H9 (cell line): Measurements from ENCODE around the gene PCBP2. TPM values are rescaled to one million over a fixed set of nuclear protein-coding genes. Genes with fewer than 3 reads are reported as not detected.
A peak's percentile ranks its signal among the peaks of the same experiment; 100 is the strongest.

Experiments
- DNase-seq: peaks from one replicate; pipeline ENCODE4 v3.0.0-alpha.2; 2017
- H2AFZ ChIP-seq: one replicate; pipeline ENCODE4 v1.6.1; 2013; ENCODE audit warnings: mild to moderate bottlenecking, low read length, control low read depth, moderate library complexity
- H2AK5ac ChIP-seq: 2 replicates; pipeline ENCODE4 v1.6.1; 2013; ENCODE audit warnings: low read length, control low read depth, mixed read lengths; ENCODE audit not compliant: insufficient read length
- H2BK120ac ChIP-seq: one replicate; pipeline ENCODE4 v1.6.1; 2013; ENCODE audit warnings: low read depth, mild to moderate bottlenecking, low read length, control low read depth, inconsistent platforms; ENCODE audit not compliant: poor library complexity, severe bottlenecking
- H2BK12ac ChIP-seq: 2 replicates; pipeline ENCODE4 v1.6.1; 2013; ENCODE audit warnings: low read length, control low read depth, mixed read lengths, low read depth; ENCODE audit not compliant: insufficient read length
- H2BK15ac ChIP-seq: 2 replicates; pipeline ENCODE4 v1.6.1; 2013; ENCODE audit warnings: low read depth, low read length, control low read depth
- H2BK20ac ChIP-seq: one replicate; pipeline ENCODE4 v1.6.1; 2013; ENCODE audit warnings: low read depth, mild to moderate bottlenecking, low read length, control low read depth, inconsistent platforms; ENCODE audit not compliant: poor library complexity, severe bottlenecking
- H2BK5ac ChIP-seq: 2 replicates; pipeline ENCODE4 v1.6.1; 2013; ENCODE audit warnings: low read length, control low read depth, mixed read lengths; ENCODE audit not compliant: insufficient read length
- H3K14ac ChIP-seq: 2 replicates; pipeline ENCODE4 v1.6.1; 2013; ENCODE audit warnings: low read length, control low read depth; ENCODE audit not compliant: insufficient read depth
- H3K18ac ChIP-seq: 2 replicates; pipeline ENCODE4 v1.6.1; 2013; ENCODE audit warnings: low read depth, mild to moderate bottlenecking, mixed read lengths, low read length, control low read depth; ENCODE audit not compliant: insufficient read length
- H3K23ac ChIP-seq: 2 replicates; pipeline ENCODE4 v1.6.1; 2013; ENCODE audit warnings: low read length, control low read depth, mixed read lengths, low read depth; ENCODE audit not compliant: insufficient read length
- H3K23me2 ChIP-seq: 2 replicates; pipeline ENCODE4 v1.6.1; 2013; ENCODE audit warnings: low read depth, mild to moderate bottlenecking, mixed read lengths, low read length, control low read depth; ENCODE audit not compliant: insufficient read length, poor library complexity, severe bottlenecking
- H3K27ac ChIP-seq: 2 replicates; pipeline ENCODE4 v1.5.1; 2013; ENCODE audit warnings: low read length, control low read depth, mixed read lengths, low read depth; ENCODE audit not compliant: insufficient read length
- H3K27me3 ChIP-seq: 2 replicates; pipeline ENCODE4 v1.6.1; 2013; ENCODE audit warnings: low read length, control low read depth, inconsistent platforms; ENCODE audit not compliant: insufficient read depth
- H3K4ac ChIP-seq: 2 replicates; pipeline ENCODE4 v1.6.1; 2013; ENCODE audit warnings: low read depth, mild to moderate bottlenecking, control low read depth, inconsistent platforms, low read length, moderate library complexity
- H3K4me1 ChIP-seq: 2 replicates; pipeline ENCODE4 v1.6.1; 2013; ENCODE audit warnings: low read length, control low read depth, inconsistent platforms; ENCODE audit not compliant: insufficient read depth
- H3K4me2 ChIP-seq: 2 replicates; pipeline ENCODE4 v1.6.1; 2013; ENCODE audit warnings: low read length, control low read depth, mixed read lengths; ENCODE audit not compliant: insufficient read length, insufficient read depth
- H3K56ac ChIP-seq: 2 replicates; pipeline ENCODE4 v1.6.1; 2013; ENCODE audit warnings: low read depth, mild to moderate bottlenecking, mixed read lengths, low read length, control low read depth; ENCODE audit not compliant: insufficient read length
- H3K79me1 ChIP-seq: 2 replicates; pipeline ENCODE4 v1.6.1; 2013; ENCODE audit warnings: low read depth, mild to moderate bottlenecking, moderate library complexity, low read length, control low read depth, inconsistent platforms; ENCODE audit not compliant: insufficient read depth, poor library complexity, severe bottlenecking
- H3K79me2 ChIP-seq: 2 replicates; pipeline ENCODE4 v1.6.1; 2013; ENCODE audit warnings: low read length, control low read depth, inconsistent platforms; ENCODE audit not compliant: insufficient read depth
- H3K9ac ChIP-seq: 2 replicates; pipeline ENCODE4 v1.6.1; 2013; ENCODE audit warnings: low read length, control low read depth, mixed read lengths; ENCODE audit not compliant: insufficient read length; ENCODE audit errors: extremely low read depth
- H3K9me3 ChIP-seq: one replicate; pipeline ENCODE4 v1.6.1; 2013; ENCODE audit warnings: low read depth, low read length, inconsistent platforms; ENCODE audit not compliant: control insufficient read depth
- H3T11ph ChIP-seq: one replicate; pipeline ENCODE4 v1.6.1; 2013; ENCODE audit warnings: mild to moderate bottlenecking, low read length, control low read depth, inconsistent platforms
- H4K20me1 ChIP-seq: one replicate; pipeline ENCODE4 v1.6.1; 2013; ENCODE audit not compliant: control insufficient read depth, insufficient read length, insufficient read depth
- H4K5ac ChIP-seq: 2 replicates; pipeline ENCODE4 v1.6.1; 2013; ENCODE audit warnings: low read depth, mild to moderate bottlenecking, mixed read lengths, low read length, control low read depth; ENCODE audit not compliant: insufficient read length
- H4K8ac ChIP-seq: replicated peaks from 2 replicates; pipeline ENCODE4 v1.6.1; 2013; ENCODE audit warnings: low read length, control low read depth, mixed read lengths, low read depth; ENCODE audit not compliant: insufficient read length
- H4K91ac ChIP-seq: 2 replicates; pipeline ENCODE4 v1.6.1; 2013; ENCODE audit warnings: low read depth, mild to moderate bottlenecking, moderate library complexity, mixed read lengths, low read length, control low read depth; ENCODE audit not compliant: insufficient read length
- H3K27ac Mint-ChIP-seq, 3 experiments: 2 replicates in 2 of 3; 3 replicates in 1 of 3; pipeline ENCODE4 v1.8.0; 2020 to 2021; ENCODE audit warnings: mixed read lengths in 3 of 3, mild to moderate bottlenecking in 1 of 3, moderate library complexity in 1 of 3
- H3K27me3 Mint-ChIP-seq: 2 replicates; pipeline ENCODE4 v1.8.0; 2021; ENCODE audit warnings: low read depth, mild to moderate bottlenecking, moderate library complexity, mixed read lengths
- H3K36me3 Mint-ChIP-seq, 3 experiments: 2 replicates in 2 of 3; 3 replicates in 1 of 3; pipeline ENCODE4 v1.8.0; 2020 to 2021; ENCODE audit warnings: low read depth in 3 of 3, mixed read lengths in 3 of 3; ENCODE audit not compliant: insufficient read depth in 1 of 3
- H3K4me1 Mint-ChIP-seq, 2 experiments: 2 replicates each; pipeline ENCODE4 v1.8.0; 2020; ENCODE audit warnings: mixed read lengths in 2 of 2
- H3K4me3 Mint-ChIP-seq, 2 experiments: 2 replicates in 1 of 2; 3 replicates in 1 of 2; pipeline ENCODE4 v1.8.0; 2020 to 2021; ENCODE audit warnings: mild to moderate bottlenecking in 2 of 2, mixed read lengths in 2 of 2, moderate library complexity in 1 of 2
- H3K9me3 Mint-ChIP-seq, 2 experiments: 2 replicates in 1 of 2; 3 replicates in 1 of 2; pipeline ENCODE4 v1.8.0; 2020; ENCODE audit warnings: mild to moderate bottlenecking in 2 of 2, mixed read lengths in 2 of 2, moderate library complexity in 1 of 2
- CTCF ChIP-seq: fragments of 200-600 bp; sonication (generic); conservative IDR thresholded peaks from 3 replicates; pipeline ENCODE4 v1.8.0; 2021; ENCODE audit warnings: antibody characterized with exemption, mild to moderate bottlenecking
- WGBS: extraction: QIAGEN DNeasy Blood & Tissue Kit; methylation state at CpG from one replicate; pipeline ENCODE4 v1.1.7; 2013; ENCODE audit warnings: missing lambda C conversion rate, low lambda C conversion rate, mixed read lengths; ENCODE audit not compliant: insufficient read length; ENCODE audit errors: extremely low coverage; 5-methylcytosine and 5-hydroxymethylcytosine counted together
- total RNA-seq: library from RNA; stranded (reverse); gene quantifications from 2 replicates; pipeline ENCODE4 v1.2.1, GENCODE V29; 2021

PCBP2 gene
- total RNA-seq, 1 experiment from 2014 or later = 1,207 TPM

- H2BK20ac ChIP-seq = no peak overlapping the region
- no peak overlapping the region for H2AFZ ChIP-seq
- H4K20me1 ChIP-seq = no peaks in the 10 kb centered on the region
- no CpG with 5 or more reads among the region's 3 CpGs for WGBS
- H3K27ac Mint-ChIP-seq = peak overlapping the region in 2 of 3 experiments; percentile 22 to 68; a peak in 3 of 7 replicates
- TF ChIP-seq CTCF = no peak
- no peak overlapping the region for H3K9ac ChIP-seq
- no peak overlapping the region for H2AK5ac ChIP-seq
- H3K79me1 ChIP-seq = peaks cover 18% of the 10 kb centered on the region
- H3K27me3 Mint-ChIP-seq = no peaks in the 10 kb centered on the region
- no peaks in the 10 kb centered on the region for H3K9me3 ChIP-seq
- peaks cover 78 to 96% (median 94%) of the 10 kb centered on the region in 3 experiments for H3K36me3 Mint-ChIP-seq
- no peak overlapping the region for H3K4me2 ChIP-seq
- no peaks in the 10 kb centered on the region for H3K23me2 ChIP-seq
- no peaks in the 10 kb centered on the region for H3K27me3 ChIP-seq
- no peak overlapping the region for H3K18ac ChIP-seq
- no peak overlapping the region for H4K91ac ChIP-seq
- no peak overlapping the region for H3T11ph ChIP-seq
- peaks cover 48 to 69% of the 10 kb centered on the region in 2 experiments for H3K4me1 Mint-ChIP-seq
- H3K23ac ChIP-seq = no peak overlapping the region
- no peak for DNase-seq
- H3K14ac ChIP-seq = no peak overlapping the region
- H2BK15ac ChIP-seq = no peak overlapping the region
- H4K5ac ChIP-seq = no peak overlapping the region
- H3K56ac ChIP-seq = no peak overlapping the region
- no peak overlapping the region for H3K4ac ChIP-seq
- no peaks in the 10 kb centered on the region for H3K4me1 ChIP-seq
- H3K4me3 Mint-ChIP-seq = peak overlapping the region in 1 of 2 experiments; percentile 25; a peak in 3 of 5 replicates
- H3K79me2 ChIP-seq = peaks cover 3% of the 10 kb centered on the region
- no peak overlapping the region for H2BK120ac ChIP-seq
- no peak overlapping the region for H4K8ac ChIP-seq
- H3K27ac ChIP-seq = no peak overlapping the region
- no peaks in the 10 kb centered on the region for H3K9me3 Mint-ChIP-seq
- no peak overlapping the region for H2BK12ac ChIP-seq
- no peak overlapping the region for H2BK5ac ChIP-seq
Observed at GRCh38 chr12:53461059-53461458, 9.2 kb downstream of the PCBP2 start.
